ENCODE data around the gene ZNF236. TPM values are rescaled to one million over a fixed set of nuclear protein-coding genes. Genes with fewer than 3 reads are reported as not detected.

ZNF236 gene
- polyA plus RNA-seq, 3 donors: 1.7 to 6.5 (median 2.4) TPM

DNA sequence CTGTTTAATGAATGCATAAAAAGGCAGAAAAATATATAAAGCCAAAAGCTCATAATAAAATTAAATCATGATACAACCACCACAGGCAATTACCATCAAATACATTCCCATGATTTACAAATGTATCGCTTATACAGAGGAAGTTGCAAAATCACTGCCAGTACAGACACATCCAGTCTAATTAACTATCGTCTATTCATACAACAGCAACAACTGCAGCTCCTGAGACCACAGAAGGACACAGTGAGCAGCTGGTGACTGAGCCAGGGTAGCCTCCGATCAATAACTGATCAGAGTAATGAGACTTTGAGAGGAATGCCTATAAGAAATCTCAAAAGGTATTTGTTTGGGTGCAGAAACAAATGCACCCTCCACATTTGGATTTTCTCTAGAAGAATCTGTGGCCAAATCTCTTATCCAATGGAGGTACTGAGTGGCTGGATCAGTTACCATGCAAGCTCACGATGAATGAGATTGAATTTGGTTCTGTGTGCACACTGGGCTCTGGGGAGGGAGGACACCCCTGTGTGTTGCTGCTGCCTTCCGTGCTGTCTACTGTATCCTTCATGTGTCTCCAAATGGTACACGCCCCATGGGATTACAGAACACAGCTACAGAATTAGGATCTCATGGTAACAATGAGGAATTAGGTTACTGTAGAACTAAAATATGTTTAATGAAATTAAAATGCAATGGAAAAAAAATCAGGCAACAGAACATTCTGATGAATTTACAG lies 190.6 kb downstream of the ZNF236 start:
- H3K36me3 Mint-ChIP-seq: peaks cover 65 to 78% of the 10 kb centered on the region in 2 donors
- TF ChIP-seq, protein P1, sequence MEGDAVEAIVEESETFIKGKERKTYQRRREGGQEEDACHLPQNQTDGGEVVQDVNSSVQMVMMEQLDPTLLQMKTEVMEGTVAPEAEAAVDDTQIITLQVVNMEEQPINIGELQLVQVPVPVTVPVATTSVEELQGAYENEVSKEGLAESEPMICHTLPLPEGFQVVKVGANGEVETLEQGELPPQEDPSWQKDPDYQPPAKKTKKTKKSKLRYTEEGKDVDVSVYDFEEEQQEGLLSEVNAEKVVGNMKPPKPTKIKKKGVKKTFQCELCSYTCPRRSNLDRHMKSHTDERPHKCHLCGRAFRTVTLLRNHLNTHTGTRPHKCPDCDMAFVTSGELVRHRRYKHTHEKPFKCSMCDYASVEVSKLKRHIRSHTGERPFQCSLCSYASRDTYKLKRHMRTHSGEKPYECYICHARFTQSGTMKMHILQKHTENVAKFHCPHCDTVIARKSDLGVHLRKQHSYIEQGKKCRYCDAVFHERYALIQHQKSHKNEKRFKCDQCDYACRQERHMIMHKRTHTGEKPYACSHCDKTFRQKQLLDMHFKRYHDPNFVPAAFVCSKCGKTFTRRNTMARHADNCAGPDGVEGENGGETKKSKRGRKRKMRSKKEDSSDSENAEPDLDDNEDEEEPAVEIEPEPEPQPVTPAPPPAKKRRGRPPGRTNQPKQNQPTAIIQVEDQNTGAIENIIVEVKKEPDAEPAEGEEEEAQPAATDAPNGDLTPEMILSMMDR (IDR thresholded peaks at IDR 0.05): no peak

DNA sequence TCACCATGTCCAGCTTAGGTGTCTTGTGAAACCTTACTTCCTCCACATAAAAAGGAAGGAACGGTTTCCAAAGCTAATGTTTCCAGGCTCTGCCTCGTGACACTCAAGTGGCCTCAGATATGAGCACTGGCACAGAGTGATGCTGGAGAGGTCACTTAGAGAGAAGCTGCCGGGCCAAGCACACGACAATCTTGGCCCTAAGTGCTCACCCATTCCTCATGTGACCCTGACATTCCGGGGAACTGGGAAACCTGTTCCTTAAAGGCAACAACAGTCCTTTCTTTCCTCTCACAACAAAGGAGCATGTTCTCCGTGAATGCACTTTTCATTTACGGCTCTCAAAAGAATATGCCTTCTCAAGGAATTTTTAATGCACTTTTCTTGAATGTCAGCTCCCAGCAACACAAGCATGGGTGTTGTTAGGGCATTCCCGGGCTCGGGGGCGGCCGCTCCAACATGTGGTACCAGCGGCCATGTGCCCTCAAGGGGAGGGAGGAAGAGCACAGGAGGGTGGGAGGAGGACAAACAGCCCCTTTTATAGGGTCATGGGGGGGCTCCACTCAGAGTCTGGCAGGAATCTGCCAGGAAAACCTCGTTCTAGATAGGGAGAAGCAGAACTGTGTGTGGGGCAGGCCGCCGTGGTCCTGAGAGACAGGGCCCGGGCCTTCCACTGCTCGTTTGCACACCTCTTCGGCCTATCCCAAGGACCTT lies 191.6 kb downstream of the ZNF236 start:
- no peaks in the 10 kb centered on the region for H3K9me3 ChIP-seq (replicated peaks in 1 of 2; ENCODE audit: control insufficient read depth in 1 of 2, insufficient read depth in 1 of 2, low read length in 2 of 2)
- peaks cover 69 to 83% of the 10 kb centered on the region in 2 donors for H3K36me3 Mint-ChIP-seq
- H4K20me1 ChIP-seq (ENCODE audit: insufficient read depth, low read length): peaks cover 66% of the 10 kb centered on the region
- H3K9ac ChIP-seq (ENCODE audit: insufficient read depth, low read length, poor library complexity, severe bottlenecking): no peak overlapping the region
- no peak overlapping the region for H2AFZ ChIP-seq (ENCODE audit: insufficient read depth, low read depth, low read length, poor library complexity, severe bottlenecking)
- peaks cover 42% of the 10 kb centered on the region for H3K4me1 Mint-ChIP-seq
- peaks cover 41 to 72% of the 10 kb centered on the region in 2 donors for H3K36me3 ChIP-seq (replicated peaks in 1 of 2; ENCODE audit: control insufficient read depth in 1 of 2, insufficient read depth in 2 of 2, low read length in 2 of 2)
- WGBS (ENCODE audit: insufficient coverage): 70% methylated on average over 11 of the region's 18 CpGs
- peak overlapping the region in 1 of 3 experiments; percentile 28 for H3K4me3 ChIP-seq (replicated peaks in 1 of 3; ENCODE audit: low read depth in 2 of 3, low read length in 3 of 3)
- intact Hi-C loops (cut with micrococcal nuclease): no loop called here
- H3K79me2 ChIP-seq (ENCODE audit: insufficient read depth, low read length): peaks cover 41% of the 10 kb centered on the region
- no peaks in the 10 kb centered on the region for H3K27me3 Mint-ChIP-seq (ENCODE audit: low read depth in 3 of 3)
- H3K9me3 Mint-ChIP-seq: no peaks in the 10 kb centered on the region
- H3K27me3 ChIP-seq (ENCODE audit: control insufficient read depth in 2 of 2, insufficient read depth in 2 of 2, low read length in 2 of 2): no peaks in the 10 kb centered on the region
- H3K27ac Mint-ChIP-seq: peak overlapping the region; percentile 75 to 89 (median 87)
- TF ChIP-seq, protein P1 (IDR thresholded peaks at IDR 0.05): no peak
- DNase-seq: peak; percentile 64 to 85 (median 80)
- H3K4me1 ChIP-seq (ENCODE audit: control insufficient read depth in 1 of 2, insufficient read depth in 2 of 2, low read length in 2 of 2): peaks cover 35 to 39% of the 10 kb centered on the region in 2 donors
- peak overlapping the region; percentile 79 to 84 for H3K27ac ChIP-seq (ENCODE audit: low read depth in 1 of 2, low read length in 2 of 2)
- H3K4me2 ChIP-seq (replicated peaks; ENCODE audit: extremely low read depth, low read length, poor library complexity, severe bottlenecking): no peak overlapping the region
- peak overlapping the region in 1 of 2 donors; percentile 39 for H3K4me3 Mint-ChIP-seq

More for the DNA sequence above, 190.6 kb downstream of the ZNF236 start:
- peaks cover 42 to 70% of the 10 kb centered on the region in 2 donors for H3K36me3 ChIP-seq (replicated peaks in 1 of 2; ENCODE audit: control insufficient read depth in 1 of 2, insufficient read depth in 2 of 2, low read length in 2 of 2)
- intact Hi-C loops (cut with micrococcal nuclease): no loop called here
- peak overlapping the region; percentile 79 to 84 for H3K27ac ChIP-seq (ENCODE audit: low read depth in 1 of 2, low read length in 2 of 2)
- H2AFZ ChIP-seq (ENCODE audit: insufficient read depth, low read depth, low read length, poor library complexity, severe bottlenecking): no peak overlapping the region
- Mint-ChIP-seq H3K27me3 (ENCODE audit: low read depth in 3 of 3) (no peaks in the 10 kb centered on the region), H3K4me3 (no peak overlapping the region), H3K27ac (peak overlapping the region; percentile 46 to 89 (median 75)), H3K4me1 (peaks cover 45% of the 10 kb centered on the region), H3K9me3 (no peaks in the 10 kb centered on the region)
- peak in 1 of 3 donors; percentile 33 for DNase-seq
- H4K20me1 ChIP-seq (ENCODE audit: insufficient read depth, low read length): peaks cover 56% of the 10 kb centered on the region
- no peaks in the 10 kb centered on the region for H3K9me3 ChIP-seq (replicated peaks in 1 of 2; ENCODE audit: control insufficient read depth in 1 of 2, insufficient read depth in 1 of 2, low read length in 2 of 2)
- peaks cover 36 to 44% of the 10 kb centered on the region in 2 donors for H3K4me1 ChIP-seq (ENCODE audit: control insufficient read depth in 1 of 2, insufficient read depth in 2 of 2, low read length in 2 of 2)
- peaks cover 41% of the 10 kb centered on the region for H3K79me2 ChIP-seq (ENCODE audit: insufficient read depth, low read length)
- WGBS (ENCODE audit: insufficient coverage): 52% methylated on average over 3 of the region's 6 CpGs
- no peak overlapping the region for H3K4me2 ChIP-seq (replicated peaks; ENCODE audit: extremely low read depth, low read length, poor library complexity, severe bottlenecking)
- H3K4me3 ChIP-seq (replicated peaks in 1 of 3; ENCODE audit: low read depth in 2 of 3, low read length in 3 of 3): no peak overlapping the region
- no peaks in the 10 kb centered on the region for H3K27me3 ChIP-seq (ENCODE audit: control insufficient read depth in 2 of 2, insufficient read depth in 2 of 2, low read length in 2 of 2)
- H3K9ac ChIP-seq (ENCODE audit: insufficient read depth, low read length, poor library complexity, severe bottlenecking): no peak overlapping the region
